SU-DHL-6 (cell line): Measurements from ENCODE around the gene EEFSEC.

Experiments used
- H2AFZ ChIP-seq: fragments of 200-600 bp; sonication (generic); 2 replicates; pipeline ENCODE4 v1.6.1; 2014; ENCODE audit warnings: low read depth, mild to moderate bottlenecking, moderate library complexity, mixed read lengths, antibody characterized with exemption, low read length; ENCODE audit not compliant: severe bottlenecking
- H3F3A ChIP-seq: fragments of 200-600 bp; shearing (Covaris generic); 2 replicates; pipeline ENCODE4 v1.6.0; 2016; ENCODE audit warnings: antibody characterized with exemption, mild to moderate bottlenecking; ENCODE audit not compliant: insufficient read depth
- H3K27ac ChIP-seq: fragments of 200-600 bp; sonication (generic); 2 replicates; pipeline ENCODE4 v1.5.1; 2016; ENCODE audit warnings: low read depth, mild to moderate bottlenecking, low read length, moderate library complexity, mixed read lengths
- H3K27me3 ChIP-seq: fragments of 200-600 bp; sonication (generic), shearing (Covaris generic); 2 replicates; pipeline ENCODE4 v1.6.0; 2014; ENCODE audit warnings: mild to moderate bottlenecking, low read length
- H3K36me3 ChIP-seq: fragments of 200-600 bp; sonication (generic); 2 replicates; pipeline ENCODE4 v1.6.1; 2014; ENCODE audit warnings: mild to moderate bottlenecking, low read length, mixed read lengths
- H3K4me2 ChIP-seq: fragments of 300-600, 200-600 bp; shearing (Covaris generic), sonication (generic); 2 replicates; pipeline ENCODE4 v1.6.0; 2014; ENCODE audit warnings: low read length, low read depth, mild to moderate bottlenecking; ENCODE audit not compliant: poor library complexity, severe bottlenecking
- H3K4me3 ChIP-seq: fragments of 200-600 bp; sonication (generic); 2 replicates; pipeline ENCODE4 v1.5.1; 2014; ENCODE audit warnings: antibody characterized with exemption, low read length, mild to moderate bottlenecking, mixed read lengths; ENCODE audit not compliant: insufficient read depth, poor library complexity, severe bottlenecking
- H3K79me2 ChIP-seq: fragments of 200-600 bp; sonication (generic); 2 replicates; pipeline ENCODE4 v1.6.1; 2014; ENCODE audit warnings: mild to moderate bottlenecking, low read length, moderate library complexity; ENCODE audit not compliant: insufficient read depth
- H3K9ac ChIP-seq: fragments of 200-600 bp; sonication (generic); 2 replicates; pipeline ENCODE4 v1.7.0; 2014; ENCODE audit warnings: mild to moderate bottlenecking, low read length
- H3K9me2 ChIP-seq: fragments of 200-600 bp; sonication (generic); replicated peaks from 2 replicates; pipeline ENCODE4 v1.6.1; 2014; ENCODE audit warnings: low read length; ENCODE audit not compliant: insufficient read depth
- H3K9me3 ChIP-seq: fragments of 200-600 bp; sonication (generic); 2 replicates; pipeline ENCODE4 v1.6.1; 2014; ENCODE audit warnings: low read length, mixed read lengths; ENCODE audit not compliant: insufficient read depth
- H4K20me1 ChIP-seq: fragments of 200-600 bp; sonication (generic); 2 replicates; pipeline ENCODE4 v1.6.1; 2014; ENCODE audit warnings: low read depth, mild to moderate bottlenecking, antibody characterized with exemption, low read length, moderate library complexity, mixed read lengths
- CTCF ChIP-seq: fragments of 200-600 bp; sonication (generic); IDR thresholded peaks from one replicate; pipeline ENCODE4 v1.5.1; 2017; ENCODE audit warnings: antibody characterized with exemption, mild to moderate bottlenecking, low read length, moderate library complexity; ENCODE audit not compliant: insufficient read depth, poor library complexity, severe bottlenecking
- EZH2phosphoT487 ChIP-seq: fragments of 200-600 bp; sonication (generic), shearing (Covaris generic); conservative IDR thresholded peaks from 2 replicates; pipeline ENCODE4 v1.6.1; 2018; ENCODE audit warnings: mild to moderate bottlenecking, antibody characterized with exemption, low read length, moderate library complexity, mixed read lengths

EEFSEC gene

GRCh38 chr3:128188326-128188725 is 35.0 kb downstream of the EEFSEC start:
- Histone ChIP-seq H3K36me3 (no peaks in the 10 kb centered on the region), H3K9me2 (no peaks in the 10 kb centered on the region), H4K20me1 (no peaks in the 10 kb centered on the region; the same call in 1 of the 2 replicates), H3K9me3 (no peaks in the 10 kb centered on the region), H3K27me3 (no peaks in the 10 kb centered on the region), H3K27ac (no peak overlapping the region), H3K9ac (no peak overlapping the region), H3F3A (no peaks in the 10 kb centered on the region), H2AFZ (no peak overlapping the region), H3K4me3 (no peak overlapping the region), H3K79me2 (peaks cover 48% of the 10 kb centered on the region), H3K4me2 (no peak overlapping the region)
- TF ChIP-seq EZH2phosphoT487 (no peak), CTCF (no peak)

GRCh38 chr3:128188956-128189355 is 35.7 kb downstream of the EEFSEC start:
- H3K27ac ChIP-seq = no peak overlapping the region
- no peak overlapping the region for H3K4me3 ChIP-seq
- H3K4me2 ChIP-seq = no peak overlapping the region
- H3K9me2 ChIP-seq = no peaks in the 10 kb centered on the region
- no peaks in the 10 kb centered on the region for H3F3A ChIP-seq
- TF ChIP-seq EZH2phosphoT487 = no peak
- TF ChIP-seq CTCF = no peak
- no peaks in the 10 kb centered on the region for H4K20me1 ChIP-seq
- H3K9me3 ChIP-seq = no peaks in the 10 kb centered on the region
- no peaks in the 10 kb centered on the region for H3K27me3 ChIP-seq
- no peak overlapping the region for H2AFZ ChIP-seq
- H3K9ac ChIP-seq = no peak overlapping the region
- H3K79me2 ChIP-seq = peaks cover 41% of the 10 kb centered on the region
- H3K36me3 ChIP-seq = no peaks in the 10 kb centered on the region

- Histone ChIP-seq H3K9me2 (no peaks in the 10 kb centered on the region), H3K9me3 (no peaks in the 10 kb centered on the region), H3F3A (no peaks in the 10 kb centered on the region), H3K27ac (no peak overlapping the region), H3K9ac (no peak overlapping the region), H3K27me3 (no peaks in the 10 kb centered on the region), H3K4me2 (no peak overlapping the region), H2AFZ (no peak overlapping the region), H3K36me3 (no peaks in the 10 kb centered on the region), H3K79me2 (peaks cover 33% of the 10 kb centered on the region), H3K4me3 (no peak overlapping the region), H4K20me1 (no peaks in the 10 kb centered on the region)
- TF ChIP-seq CTCF (no peak), EZH2phosphoT487 (no peak)
Observed at GRCh38 chr3:128190501-128190900, 37.2 kb downstream of the EEFSEC start.

- H2AFZ ChIP-seq = no peak overlapping the region
- H3K4me2 ChIP-seq = no peak overlapping the region
- H3K4me3 ChIP-seq = no peak overlapping the region
- H3K9me3 ChIP-seq = no peaks in the 10 kb centered on the region
- H3K79me2 ChIP-seq = peaks cover 27% of the 10 kb centered on the region
- H3K36me3 ChIP-seq = no peaks in the 10 kb centered on the region
- H3K9ac ChIP-seq = no peak overlapping the region
- H3K9me2 ChIP-seq = no peaks in the 10 kb centered on the region
- no peaks in the 10 kb centered on the region for H3K27me3 ChIP-seq
- H3K27ac ChIP-seq = no peak overlapping the region
- no peaks in the 10 kb centered on the region for H3F3A ChIP-seq
- H4K20me1 ChIP-seq = no peaks in the 10 kb centered on the region
- TF ChIP-seq EZH2phosphoT487 (no peak), CTCF (no peak)
Observed at GRCh38 chr3:128192131-128192530, 38.9 kb downstream of the EEFSEC start.
